MCF 10A (cell line): Measurements from ENCODE around the gene AGBL2. TPM values are rescaled to one million over a fixed set of nuclear protein-coding genes. Genes with fewer than 3 reads are reported as not detected.
A peak's percentile ranks its signal among the peaks of the same experiment; 100 is the strongest.
"Not testable (repeated sequence)": the region's sequence is repeated elsewhere in the genome, so short reads cannot be mapped to it uniquely, and the experiment has no call there.

Source experiments
- BruUV-seq: library from RNA; stranded (reverse); fragments of 400-500 nt; replicated peaks from 2 replicates; lab custom pipeline; 2021; lab: Mats Ljungman, UMichigan
- CTCF ChIA-PET: fragments of 300-600 bp; sonication (Branson Sonifier 250); formaldehyde crosslinking; extraction: SDS; loops from one replicate; lab custom pipeline; 2021; ENCODE audit warnings: antibody characterized with exemption, inconsistent platforms; lab: Yijun Ruan, JAX
- POLR2A ChIA-PET: fragments of 300-600, 350-650 bp; sonication (Branson Sonifier 250); formaldehyde crosslinking; extraction: SDS; loops from one replicate; lab custom pipeline; 2020; ENCODE audit warnings: antibody characterized with exemption, inconsistent platforms; lab: Yijun Ruan, JAX
- DNase-seq: peaks from one replicate; pipeline ENCODE4 v3.0.0-alpha.2; 2018; ENCODE audit not compliant: unreplicated experiment
- H3K27ac Mint-ChIP-seq: one replicate; pipeline ENCODE4 v1.8.0; 2022; ENCODE audit warnings: mild to moderate bottlenecking, low read depth, mixed read lengths; ENCODE audit not compliant: unreplicated experiment
- H3K27me3 Mint-ChIP-seq: one replicate; pipeline ENCODE4 v1.8.0; 2022; ENCODE audit warnings: mixed read lengths; ENCODE audit not compliant: insufficient read depth, unreplicated experiment
- H3K36me3 Mint-ChIP-seq: one replicate; pipeline ENCODE4 v1.8.0; 2022; ENCODE audit warnings: mild to moderate bottlenecking, moderate library complexity, mixed read lengths; ENCODE audit not compliant: insufficient read depth, unreplicated experiment
- H3K4me1 Mint-ChIP-seq: one replicate; pipeline ENCODE4 v1.8.0; 2022; ENCODE audit warnings: mixed read lengths; ENCODE audit not compliant: insufficient read depth, unreplicated experiment
- H3K4me3 Mint-ChIP-seq: one replicate; pipeline ENCODE4 v1.8.0; 2022; ENCODE audit warnings: mild to moderate bottlenecking, moderate library complexity, mixed read lengths; ENCODE audit not compliant: unreplicated experiment
- H3K9me3 Mint-ChIP-seq: one replicate; pipeline ENCODE4 v1.8.0; 2022; ENCODE audit warnings: mixed read lengths; ENCODE audit not compliant: unreplicated experiment
- CTCF ChIP-seq: fragments of 200-600 bp; IDR thresholded peaks from one replicate; pipeline ENCODE4 v1.8.0; 2022; ENCODE audit warnings: antibody characterized with exemption, mild to moderate bottlenecking; ENCODE audit not compliant: unreplicated experiment
- intact Hi-C: fragments of 100-400 bp; cut with micrococcal nuclease; formaldehyde crosslinking; loops from 2 replicates; pipeline ENCODE4 v1.14.1; 2022
- total RNA-seq: library from RNA; stranded (reverse); gene quantifications from 2 replicates; pipeline ENCODE4 v1.2.3, GENCODE V29; 2022

The AGBL2 gene
- total RNA-seq, 1 experiment from 2014 or later, result 1.2 TPM

- no peak overlapping the region for H3K27ac Mint-ChIP-seq
- no TSS peak for BruUV-seq
- no peaks in the 10 kb centered on the region for H3K9me3 Mint-ChIP-seq
Observed at GRCh38 chr11:47645500-47645899, 69.7 kb downstream of the AGBL2 start.

DNA sequence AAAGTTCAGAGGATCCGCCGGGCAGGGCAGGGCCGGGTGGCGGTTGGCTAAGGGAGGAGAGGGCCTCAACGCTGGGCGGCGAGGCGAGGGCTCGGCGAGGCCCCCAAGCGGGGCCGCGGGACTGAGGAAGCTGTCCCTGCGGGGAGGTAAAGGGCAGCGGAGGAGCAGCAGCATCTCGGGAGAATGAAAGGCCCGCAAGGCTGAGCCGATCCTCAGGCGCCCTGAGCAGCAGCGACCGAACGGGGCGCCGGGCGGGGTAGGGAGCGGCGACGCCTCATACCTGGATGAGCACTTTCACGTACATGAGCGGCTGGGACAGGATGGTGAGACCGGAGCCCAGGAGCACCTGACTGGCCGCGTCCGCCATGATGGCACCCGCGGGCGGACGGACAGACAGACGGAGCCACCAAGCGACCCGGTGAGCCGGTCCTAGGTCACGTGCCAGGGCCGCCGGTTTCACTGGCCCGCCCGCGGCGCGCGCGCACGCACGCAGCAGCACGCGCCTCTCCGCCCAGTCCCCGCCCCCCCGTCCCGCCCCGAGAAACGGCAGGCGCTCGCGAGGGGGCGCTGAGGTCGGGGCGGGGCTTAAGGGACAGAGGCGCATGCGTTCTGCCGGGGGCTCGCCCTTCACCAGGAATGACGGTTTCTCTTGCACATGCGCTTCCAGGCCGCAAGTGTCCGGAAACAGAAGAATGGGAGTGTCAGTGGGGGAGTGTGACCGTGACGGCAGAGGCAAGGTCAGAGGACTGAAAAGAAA is 72.9 kb downstream of the AGBL2 start, which contains the start of gene MTCH2:
Gene MTCH2, minus strand, starts transcription at position 461 of the 757 bp plus-strand sequence. Its CDS starts 94 bp downstream, at position 367.
- POLR2A ChIA-PET, result interaction anchor here (0.5 to 4.1 kb wide), 10 partner anchors 13 to 209 kb away, joined by 3 to 23 read pairs (median 3); partner anchors contain the start of genes CELF1 and FNBP4
- DNase-seq, result peak; percentile 97
- H3K9me3 Mint-ChIP-seq, result no peaks in the 10 kb centered on the region
- no TSS peak for BruUV-seq
- TF ChIP-seq CTCF, result no peak
- H3K27ac Mint-ChIP-seq, result peak within 1 kb of the TSS; percentile 97
- H3K27me3 Mint-ChIP-seq, result no peaks in the 10 kb centered on the region
- peaks cover 23% of the 10 kb centered on the region for H3K36me3 Mint-ChIP-seq
- CTCF ChIA-PET, result no interaction called here
- H3K4me3 Mint-ChIP-seq, result peak within 1 kb of the TSS; percentile 99
- intact Hi-C loops, result loop anchor here (2.0 to 5.0 kb wide), 2 partner anchors 80 to 207 kb away; partner anchors contain the start of gene NUP160
- H3K4me1 Mint-ChIP-seq, result peaks cover 5% of the 10 kb centered on the region

More at GRCh38 chr11:47645500-47645899, 69.7 kb downstream of the AGBL2 start:
- Mint-ChIP-seq H3K4me3 (no peak overlapping the region), H3K27me3 (no peaks in the 10 kb centered on the region), H3K4me1 (peaks cover 5% of the 10 kb centered on the region), H3K36me3 (no peaks in the 10 kb centered on the region)
- ChIA-PET POLR2A (no interaction called here), CTCF (no interaction called here)
- no peak for TF ChIP-seq CTCF
- intact Hi-C loops, result no loop called here
- DNase-seq, result no peak

DNA sequence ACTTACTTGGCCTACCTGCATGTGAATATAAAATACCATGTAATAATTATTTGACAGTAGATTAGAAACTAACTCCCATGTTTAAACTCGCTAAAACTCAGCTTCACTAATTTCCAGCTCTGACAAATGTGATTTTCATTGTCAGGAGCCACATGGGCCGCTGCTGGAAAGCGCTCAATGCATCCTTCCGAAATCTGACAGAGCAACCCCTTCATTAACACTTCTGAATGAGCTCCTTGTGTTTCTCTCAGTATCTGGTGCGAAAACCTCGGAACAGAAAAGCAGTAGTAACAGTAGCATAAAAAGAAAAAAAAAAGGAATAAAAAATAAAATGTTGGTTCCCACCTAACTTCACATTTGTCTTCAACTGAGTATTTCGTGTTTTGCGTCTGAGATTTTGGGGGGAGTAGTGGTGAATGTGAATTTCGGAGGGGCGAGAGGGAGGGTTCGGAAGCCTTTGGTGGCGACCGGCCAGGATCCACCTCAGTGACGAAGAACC is 73.5 kb downstream of the AGBL2 start:
- intact Hi-C loops, result loop anchor here (2.0 to 5.0 kb wide), 2 partner anchors 81 to 207 kb away; partner anchors contain the start of gene NUP160
- TSS peak; percentile 68 for BruUV-seq
- POLR2A ChIA-PET, result interaction anchor here (0.7 to 4.1 kb wide), 13 partner anchors 9 to 126 kb away, joined by 3 to 23 read pairs (median 3); partner anchors contain the start of genes CELF1 and FNBP4

DNA sequence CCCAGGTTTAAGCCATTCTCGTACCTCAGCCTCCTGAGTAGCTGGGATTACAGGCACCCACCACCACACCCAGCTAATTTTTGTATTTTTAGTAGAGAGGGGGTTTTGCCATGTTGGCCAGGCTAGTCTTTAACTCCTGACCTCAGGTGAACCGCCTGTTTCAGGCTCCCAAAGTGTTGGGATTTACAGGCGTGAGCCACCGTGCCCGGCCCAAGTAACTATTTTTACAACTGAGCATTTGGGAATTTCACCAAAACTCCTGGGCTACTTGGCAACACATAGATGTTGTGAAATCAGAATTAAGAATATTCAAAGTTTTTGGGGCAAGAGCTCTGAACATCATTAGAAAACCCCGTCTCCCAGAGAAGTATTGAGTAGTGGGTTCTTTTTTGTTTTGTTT is 74.7 kb downstream of the AGBL2 start:
- CTCF ChIA-PET, result interaction anchor here (0.7 kb wide), 1 partner anchor 452 kb away, joined by 3 read pairs; no protein-coding TSS in a partner anchor

More for the DNA sequence above, 73.5 kb downstream of the AGBL2 start:
- peaks cover 5% of the 10 kb centered on the region for H3K4me1 Mint-ChIP-seq
- H3K9me3 Mint-ChIP-seq, result no peaks in the 10 kb centered on the region
- peaks cover 29% of the 10 kb centered on the region for H3K36me3 Mint-ChIP-seq
- TF ChIP-seq CTCF, result no peak
- H3K27me3 Mint-ChIP-seq, result no peaks in the 10 kb centered on the region
- CTCF ChIA-PET, result interaction anchor here (0.7 kb wide), 1 partner anchor 464 kb away, joined by 3 read pairs; no protein-coding TSS in a partner anchor
- no peak for DNase-seq
- peak overlapping the region; percentile 99 for H3K4me3 Mint-ChIP-seq
- H3K27ac Mint-ChIP-seq, result peak overlapping the region; percentile 97

GRCh38 chr11:47636331-47636730 is 78.8 kb downstream of the AGBL2 start:
- peaks cover 76% of the 10 kb centered on the region for H3K36me3 Mint-ChIP-seq

More for the DNA sequence above, 74.7 kb downstream of the AGBL2 start:
- intact Hi-C loops, result loop anchor here (5.0 kb wide), 1 partner anchor 82 kb away; no protein-coding TSS in a partner anchor
- H3K4me1 Mint-ChIP-seq, H3K27me3 Mint-ChIP-seq, H3K4me3 Mint-ChIP-seq, H3K9me3 Mint-ChIP-seq, BruUV-seq, DNase-seq: not testable (repeated sequence)
- H3K36me3 Mint-ChIP-seq, result peaks cover 34% of the 10 kb centered on the region
- peak overlapping the region; percentile 97 for H3K27ac Mint-ChIP-seq
- POLR2A ChIA-PET, result interaction anchor here (1.2 to 4.1 kb wide), 2 partner anchors 70 to 127 kb away, joined by 3 to 23 read pairs; partner anchors contain the start of gene FNBP4

More at GRCh38 chr11:47636331-47636730, 78.8 kb downstream of the AGBL2 start:
- intact Hi-C loops, DNase-seq, BruUV-seq, H3K27me3 Mint-ChIP-seq, H3K27ac Mint-ChIP-seq, H3K4me1 Mint-ChIP-seq, H3K4me3 Mint-ChIP-seq, H3K9me3 Mint-ChIP-seq, POLR2A ChIA-PET: not testable (repeated sequence)
- CTCF ChIA-PET, result interaction anchor here (1.7 kb wide), 1 partner anchor 15 kb away, joined by 7 read pairs; no protein-coding TSS in a partner anchor
